Prostate gland (tissue), 2 donors: ENCODE measurements around the gene ALB. TPM values are rescaled to one million over a fixed set of nuclear protein-coding genes. Genes with fewer than 3 reads are reported as not detected.

ENCODE experiments used
- DNase-seq: peaks from one replicate; pipeline ENCODE4 v3.0.0-alpha.2; 2019; ENCODE audit warnings: low spot score
- H3K27ac ChIP-seq, 2 donors: fragments of 200-600 bp; sonication (generic); 2 replicates each; pipeline ENCODE4 v1.5.1; 2017 to 2019
- H3K27me3 ChIP-seq: fragments of 200-600 bp; sonication (generic); replicated peaks from 2 replicates; pipeline ENCODE4 v1.5.1; 2019; ENCODE audit not compliant: insufficient read depth
- H3K36me3 ChIP-seq, 2 donors: fragments of 200-600 bp; sonication (generic); 1 replicate in 1 of 2; 2 replicates in 1 of 2; pipeline versions ENCODE4 v1.5.1 to v1.8.1; 2017 to 2019
- H3K4me1 ChIP-seq: fragments of 200-600 bp; sonication (generic); replicated peaks from 2 replicates; pipeline ENCODE4 v1.5.1; 2019
- H3K4me3 ChIP-seq, 2 donors: fragments of 200-600 bp; sonication (generic); 2 replicates each; pipeline ENCODE4 v1.5.1; 2017 to 2019
- H3K9me3 ChIP-seq: fragments of 200-600 bp; sonication (generic); 2 replicates; pipeline ENCODE4 v1.5.1; 2017
- POLR2A ChIP-seq: fragments of 450-650 bp; IDR thresholded peaks from one replicate; pipeline ENCODE4 v1.6.1; 2016; ENCODE audit warnings: antibody characterized with exemption, mild to moderate bottlenecking
- POLR2AphosphoS5 ChIP-seq: sonication (generic); formaldehyde crosslinking; IDR thresholded peaks from one replicate; pipeline ENCODE4 v1.6.1; 2017; ENCODE audit warnings: antibody characterized with exemption
- WGBS: methylation state at CpG from one replicate; pipeline ENCODE4 v1.1.5; 2018; 5-methylcytosine and 5-hydroxymethylcytosine counted together
- intact Hi-C: fragments of 100-400 bp; cut with DNase I; formaldehyde crosslinking; loops from one replicate; pipeline ENCODE4 v1.14.2; 2022
- total RNA-seq, 2 donors: library from RNA; depleted of rRNA; stranded (reverse); fragments of >200 nt; gene quantifications; one replicate each; pipeline ENCODE4 v1.1.0, GENCODE V29; 2016
- TF ChIP-seq, protein P1 (sequence below), 4 experiments: fragments of 200-600 bp in 2 of 4; fragments of 450-650 bp in 2 of 4; sonication (generic) in 2 of 4; IDR thresholded peaks; 1 replicate in 3 of 4; 2 replicates in 1 of 4; pipeline ENCODE4 v1.5.1; 2016 to 2019; ENCODE audit warnings: antibody characterized with exemption in 4 of 4, mild to moderate bottlenecking in 2 of 4, moderate library complexity in 2 of 4

ALB gene
- total RNA-seq, 2 donors from 2014 or later: 0.41 to 9.0 TPM

DNA sequence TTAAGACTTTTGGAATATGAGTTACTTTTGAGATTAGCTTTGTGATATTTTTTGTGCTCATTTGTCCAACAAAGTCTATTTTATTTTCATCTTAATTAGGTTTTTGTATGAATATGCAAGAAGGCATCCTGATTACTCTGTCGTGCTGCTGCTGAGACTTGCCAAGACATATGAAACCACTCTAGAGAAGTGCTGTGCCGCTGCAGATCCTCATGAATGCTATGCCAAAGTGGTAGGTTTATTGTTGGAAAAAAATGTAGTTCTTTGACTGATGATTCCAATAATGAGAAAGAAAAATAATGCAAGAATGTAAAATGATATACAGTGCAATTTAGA is 10.8 kb downstream of the ALB start:
- intact Hi-C loops: no loop called here
- 29% methylated on average over 2 of the region's 2 CpGs for WGBS
- Histone ChIP-seq H3K4me1 (no peaks in the 10 kb centered on the region), H3K36me3 (no peaks in the 10 kb centered on the region), H3K27me3 (no peaks in the 10 kb centered on the region), H3K4me3 (no peak overlapping the region), H3K9me3 (no peaks in the 10 kb centered on the region), H3K27ac (no peak overlapping the region)
- no peak for DNase-seq
- no peak for TF ChIP-seq POLR2AphosphoS5
- TF ChIP-seq, protein P1, sequence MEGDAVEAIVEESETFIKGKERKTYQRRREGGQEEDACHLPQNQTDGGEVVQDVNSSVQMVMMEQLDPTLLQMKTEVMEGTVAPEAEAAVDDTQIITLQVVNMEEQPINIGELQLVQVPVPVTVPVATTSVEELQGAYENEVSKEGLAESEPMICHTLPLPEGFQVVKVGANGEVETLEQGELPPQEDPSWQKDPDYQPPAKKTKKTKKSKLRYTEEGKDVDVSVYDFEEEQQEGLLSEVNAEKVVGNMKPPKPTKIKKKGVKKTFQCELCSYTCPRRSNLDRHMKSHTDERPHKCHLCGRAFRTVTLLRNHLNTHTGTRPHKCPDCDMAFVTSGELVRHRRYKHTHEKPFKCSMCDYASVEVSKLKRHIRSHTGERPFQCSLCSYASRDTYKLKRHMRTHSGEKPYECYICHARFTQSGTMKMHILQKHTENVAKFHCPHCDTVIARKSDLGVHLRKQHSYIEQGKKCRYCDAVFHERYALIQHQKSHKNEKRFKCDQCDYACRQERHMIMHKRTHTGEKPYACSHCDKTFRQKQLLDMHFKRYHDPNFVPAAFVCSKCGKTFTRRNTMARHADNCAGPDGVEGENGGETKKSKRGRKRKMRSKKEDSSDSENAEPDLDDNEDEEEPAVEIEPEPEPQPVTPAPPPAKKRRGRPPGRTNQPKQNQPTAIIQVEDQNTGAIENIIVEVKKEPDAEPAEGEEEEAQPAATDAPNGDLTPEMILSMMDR (IDR thresholded peaks at IDR 0.05): no peak
- TF ChIP-seq POLR2A: no peak

DNA sequence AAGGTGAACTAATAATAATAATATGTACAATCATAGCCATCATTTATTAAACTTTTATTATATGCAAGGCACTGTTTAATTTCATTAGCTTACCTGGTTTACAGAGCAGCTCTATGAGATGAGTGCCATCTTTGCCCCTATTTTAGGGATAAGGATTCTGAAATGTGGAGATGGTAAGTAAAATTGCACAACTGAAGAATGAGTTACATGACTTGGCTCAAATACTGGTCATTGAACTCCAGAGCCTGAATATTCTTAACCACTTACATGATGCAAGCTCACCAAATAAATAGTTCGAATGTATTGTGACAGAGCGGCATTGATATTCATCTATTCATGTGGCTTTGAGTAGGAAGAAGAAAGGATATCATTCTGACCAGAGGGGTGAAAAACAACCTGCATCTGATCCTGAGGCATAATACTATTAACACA is 11.7 kb downstream of the ALB start:
- 87% methylated on average over 2 of the region's 2 CpGs for WGBS
- Histone ChIP-seq H3K36me3 (no peaks in the 10 kb centered on the region), H3K4me3 (no peak overlapping the region), H3K4me1 (no peaks in the 10 kb centered on the region), H3K27me3 (no peaks in the 10 kb centered on the region), H3K9me3 (no peaks in the 10 kb centered on the region), H3K27ac (no peak overlapping the region)
- no peak for DNase-seq
- TF ChIP-seq, protein P1 (IDR thresholded peaks at IDR 0.05): no peak
- no peak for TF ChIP-seq POLR2A
- TF ChIP-seq POLR2AphosphoS5: no peak
- intact Hi-C loops: no loop called here

DNA sequence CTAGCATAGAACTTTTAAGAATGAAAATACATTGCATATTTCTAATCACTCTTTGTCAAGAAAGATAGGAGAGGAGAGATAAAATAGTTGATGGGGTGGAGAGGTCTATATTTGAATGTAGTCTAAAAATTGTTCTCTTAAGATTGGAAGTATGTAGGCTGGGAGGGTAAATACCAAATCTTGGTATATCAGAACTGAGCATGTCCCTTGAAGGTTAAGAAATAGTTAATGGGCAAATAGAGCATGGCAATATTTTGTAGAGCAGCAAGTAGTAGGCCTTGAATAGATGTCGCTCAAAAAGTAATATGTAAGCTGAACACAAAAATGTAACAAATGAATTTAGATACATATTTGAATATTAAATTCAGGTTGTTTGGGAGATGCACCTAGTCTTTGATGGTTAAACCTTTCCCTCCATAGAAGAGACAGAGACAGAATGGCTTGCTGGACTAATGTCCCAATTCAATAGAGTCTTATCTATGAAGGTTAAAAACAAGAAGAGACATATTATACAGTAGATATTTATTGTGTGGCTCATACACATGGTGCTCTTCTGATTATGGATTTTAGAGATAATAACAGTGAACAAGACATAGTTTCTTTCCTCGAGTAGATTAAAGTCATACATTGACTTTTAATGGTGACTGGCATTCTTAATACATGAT is 12.5 kb downstream of the ALB start:
- Histone ChIP-seq H3K9me3 (no peaks in the 10 kb centered on the region), H3K27me3 (no peaks in the 10 kb centered on the region), H3K36me3 (no peaks in the 10 kb centered on the region), H3K4me1 (no peaks in the 10 kb centered on the region), H3K27ac (no peak overlapping the region), H3K4me3 (no peak overlapping the region)
- TF ChIP-seq POLR2A (no peak), POLR2AphosphoS5 (no peak)
- TF ChIP-seq, protein P1 (IDR thresholded peaks at IDR 0.05): no peak
- no peak for DNase-seq
- intact Hi-C loops: no loop called here
- 85% methylated on average over 2 of the region's 2 CpGs for WGBS

DNA sequence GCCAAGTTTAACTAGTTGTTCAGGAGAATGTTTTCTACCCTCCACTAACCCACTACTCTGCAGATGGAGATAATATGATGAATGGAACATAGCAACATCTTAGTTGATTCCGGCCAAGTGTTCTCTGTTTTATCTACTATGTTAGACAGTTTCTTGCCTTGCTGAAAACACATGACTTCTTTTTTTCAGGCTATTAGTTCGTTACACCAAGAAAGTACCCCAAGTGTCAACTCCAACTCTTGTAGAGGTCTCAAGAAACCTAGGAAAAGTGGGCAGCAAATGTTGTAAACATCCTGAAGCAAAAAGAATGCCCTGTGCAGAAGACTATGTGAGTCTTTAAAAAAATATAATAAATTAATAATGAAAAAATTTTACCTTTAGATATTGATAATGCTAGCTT is 13.3 kb downstream of the ALB start:
- no peaks in the 10 kb centered on the region for H3K9me3 ChIP-seq
- no peak overlapping the region for H3K27ac ChIP-seq
- intact Hi-C loops: no loop called here
- 94% methylated on average over 2 of the region's 2 CpGs for WGBS
- TF ChIP-seq POLR2A (no peak), POLR2AphosphoS5 (no peak)
- TF ChIP-seq, protein P1 (IDR thresholded peaks at IDR 0.05): no peak
- DNase-seq: no peak
- no peaks in the 10 kb centered on the region for H3K36me3 ChIP-seq
- no peaks in the 10 kb centered on the region for H3K4me1 ChIP-seq
- H3K4me3 ChIP-seq: no peak overlapping the region
- H3K27me3 ChIP-seq: no peaks in the 10 kb centered on the region

DNA sequence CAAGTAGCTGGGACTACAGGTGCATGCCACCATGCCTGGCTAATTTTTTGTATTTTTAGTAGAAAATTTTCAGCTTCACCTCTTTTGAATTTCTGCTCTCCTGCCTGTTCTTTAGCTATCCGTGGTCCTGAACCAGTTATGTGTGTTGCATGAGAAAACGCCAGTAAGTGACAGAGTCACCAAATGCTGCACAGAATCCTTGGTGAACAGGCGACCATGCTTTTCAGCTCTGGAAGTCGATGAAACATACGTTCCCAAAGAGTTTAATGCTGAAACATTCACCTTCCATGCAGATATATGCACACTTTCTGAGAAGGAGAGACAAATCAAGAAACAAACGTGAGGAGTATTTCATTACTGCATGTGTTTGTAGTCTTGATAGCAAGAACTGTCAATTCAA is 13.9 kb downstream of the ALB start:
- DNase-seq: no peak
- Histone ChIP-seq H3K4me3 (no peak overlapping the region), H3K27me3 (no peaks in the 10 kb centered on the region), H3K27ac (no peak overlapping the region), H3K36me3 (no peaks in the 10 kb centered on the region), H3K9me3 (no peaks in the 10 kb centered on the region), H3K4me1 (no peaks in the 10 kb centered on the region)
- TF ChIP-seq, protein P1 (IDR thresholded peaks at IDR 0.05): no peak
- no peak for TF ChIP-seq POLR2AphosphoS5
- no peak for TF ChIP-seq POLR2A
- WGBS: 70% methylated on average over 6 of the region's 6 CpGs
- intact Hi-C loops: no loop called here
